Stimulated activated CD4-positive, alpha-beta T cell treated with anti-CD3 and anti-CD28 coated beads, Interleukin-2, amount 100 ng/mL, for 24 hours (primary cell): ENCODE results near the gene MAP4K4.

ENCODE experiments used
- DNase-seq, 2 donors: peaks; one replicate each; pipeline ENCODE4 v3.0.0-alpha.2; 2020

The MAP4K4 gene

DNA sequence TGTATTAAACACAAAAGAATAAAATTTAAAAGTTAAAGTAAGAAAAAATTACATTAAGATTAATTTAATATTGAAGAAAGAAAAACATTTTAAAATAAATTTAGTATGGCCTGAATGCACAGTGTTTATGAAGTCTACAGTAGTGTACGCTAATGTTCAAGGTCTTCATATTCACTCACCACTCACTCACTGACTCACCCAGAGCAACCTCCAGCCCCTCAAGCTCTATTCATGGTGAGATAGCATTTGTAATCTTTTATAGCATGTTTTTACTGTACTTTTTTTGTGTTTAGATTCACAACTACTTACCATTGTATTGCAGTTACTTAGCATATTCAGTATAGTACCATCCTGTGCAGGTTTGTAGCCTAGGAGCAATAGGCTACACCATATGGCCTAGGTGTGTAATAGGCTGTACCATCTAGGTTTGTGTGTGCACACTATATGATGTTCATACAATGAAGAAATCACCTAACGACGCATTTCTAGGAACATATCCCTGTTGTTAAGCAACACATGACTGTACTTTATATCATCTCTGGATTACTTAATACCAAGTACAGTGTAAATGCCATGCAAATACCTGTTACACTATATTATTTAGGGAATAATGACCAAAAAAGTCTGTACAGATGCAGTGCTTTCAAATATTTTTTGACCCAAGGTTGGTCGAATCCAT, 150.3 kb downstream of the MAP4K4 start:
- DNase-seq, result no peak

GRCh38 chr2:101848769-101849410, 151.4 kb downstream of the MAP4K4 start:
- no peak for DNase-seq

DNA sequence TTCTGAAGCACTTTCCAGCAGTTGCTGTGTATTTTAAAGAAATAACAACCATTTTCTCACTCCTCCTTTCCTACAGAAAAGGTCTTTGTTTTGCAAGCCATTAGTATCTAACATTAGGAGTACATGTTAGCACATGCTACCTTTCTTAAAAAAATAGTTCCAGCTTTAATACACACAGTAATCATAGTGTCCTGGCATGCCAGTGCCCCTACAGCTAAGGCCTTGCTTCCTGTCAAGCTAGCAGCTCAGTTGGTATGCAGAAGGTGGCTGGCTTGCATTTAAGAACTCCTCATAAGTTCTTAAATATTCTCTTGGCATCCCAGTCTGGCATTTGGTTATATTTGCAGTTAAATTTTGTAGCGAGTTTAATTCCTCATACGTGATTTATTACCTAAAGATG, 152.9 kb downstream of the MAP4K4 start:
- DNase-seq, result no peak

DNA sequence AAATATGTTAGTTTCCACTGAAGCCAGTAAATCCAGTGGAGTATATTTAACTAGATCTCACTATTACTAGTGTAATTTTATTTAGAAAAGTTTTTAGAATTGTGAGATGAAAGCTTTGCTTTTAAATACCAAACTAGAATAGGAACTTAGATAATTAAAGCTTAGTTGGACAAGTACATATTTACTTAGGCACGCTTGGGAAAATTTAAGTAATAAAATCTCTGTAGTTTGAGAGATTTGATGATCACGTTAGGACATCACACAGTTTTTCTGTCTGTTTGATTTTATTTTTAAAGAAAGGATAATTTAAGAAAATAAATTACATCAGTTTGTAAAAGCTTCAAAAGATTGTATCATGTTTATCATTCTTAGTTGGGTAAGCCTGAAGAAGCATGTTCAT, 153.5 kb downstream of the MAP4K4 start:
- no peak for DNase-seq

- no peak for DNase-seq
Measured at GRCh38 chr2:101852824-101853223, 155.3 kb downstream of the MAP4K4 start.

- DNase-seq, result no peak
Measured at GRCh38 chr2:101854877-101855276, 157.4 kb downstream of the MAP4K4 start.

DNA sequence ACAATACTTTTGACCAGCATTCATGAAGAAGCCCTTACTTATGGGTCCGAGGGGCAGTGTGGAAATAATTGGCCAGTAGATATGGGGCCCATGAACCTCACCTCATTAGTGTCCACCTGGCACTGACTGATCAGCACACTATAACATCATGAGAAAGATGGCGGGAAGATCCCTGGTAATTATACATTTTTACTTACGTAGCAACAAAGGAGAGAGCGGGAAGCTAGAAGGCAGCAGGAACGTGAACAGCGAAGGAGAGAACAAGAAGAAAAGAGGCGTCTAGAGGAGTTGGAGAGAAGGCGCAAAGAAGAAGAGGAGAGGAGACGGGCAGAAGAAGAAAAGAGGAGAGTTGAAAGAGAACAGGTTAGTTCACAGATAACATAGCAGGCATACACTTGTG, 158.3 kb downstream of the MAP4K4 start:
- no peak for DNase-seq

DNA sequence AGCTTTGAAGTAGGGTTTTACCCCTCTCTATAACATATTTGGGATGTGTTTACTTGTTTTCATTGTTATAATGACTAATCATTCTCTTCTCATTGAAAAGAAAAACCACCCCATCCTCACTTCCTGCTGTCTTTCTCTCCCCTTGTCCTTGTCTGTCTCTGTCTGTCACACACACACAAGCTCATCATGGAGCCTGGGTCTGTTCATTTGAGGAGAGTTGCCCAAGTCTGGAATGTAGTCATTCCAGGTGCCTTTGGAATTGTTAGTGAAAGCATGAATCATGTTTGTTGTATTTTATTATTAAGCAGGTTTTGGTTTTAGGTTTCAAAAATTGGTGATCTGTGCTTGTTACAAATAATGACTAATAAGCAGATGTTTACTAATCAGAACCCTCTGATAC, 160.7 kb downstream of the MAP4K4 start:
- no peak for DNase-seq

GRCh38 chr2:101858910-101859309, 161.4 kb downstream of the MAP4K4 start:
- no peak for DNase-seq

DNA sequence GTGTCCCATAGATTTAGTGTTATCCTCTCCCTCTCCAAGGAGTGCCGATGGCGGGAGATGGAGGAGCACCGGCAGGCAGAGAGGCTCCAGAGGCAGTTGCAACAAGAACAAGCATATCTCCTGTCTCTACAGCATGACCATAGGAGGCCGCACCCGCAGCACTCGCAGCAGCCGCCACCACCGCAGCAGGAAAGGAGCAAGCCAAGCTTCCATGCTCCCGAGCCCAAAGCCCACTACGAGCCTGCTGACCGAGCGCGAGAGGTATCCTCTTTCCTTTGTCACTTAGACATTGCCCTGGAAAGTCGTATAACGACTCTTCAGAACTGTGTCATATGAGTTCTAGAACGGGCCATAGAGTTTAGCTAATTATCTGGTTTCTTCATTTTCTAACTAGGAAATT, 162.1 kb downstream of the MAP4K4 start:
- no peak for DNase-seq

- DNase-seq, result no peak
Measured at GRCh38 chr2:101860157-101860556, 162.7 kb downstream of the MAP4K4 start.

DNA sequence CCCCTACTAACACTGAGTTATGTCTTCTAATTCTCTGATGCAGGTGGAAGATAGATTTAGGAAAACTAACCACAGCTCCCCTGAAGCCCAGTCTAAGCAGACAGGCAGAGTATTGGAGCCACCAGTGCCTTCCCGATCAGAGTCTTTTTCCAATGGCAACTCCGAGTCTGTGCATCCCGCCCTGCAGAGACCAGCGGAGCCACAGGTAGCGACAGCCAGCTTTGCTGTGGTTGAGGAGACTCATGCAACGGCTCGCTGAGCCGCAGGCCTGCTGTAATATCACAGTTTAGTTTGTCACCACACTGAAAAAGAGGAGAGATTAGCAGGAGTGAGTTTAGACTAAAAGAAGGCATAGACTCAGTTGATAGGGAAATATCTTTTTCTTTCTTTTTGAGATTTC, 163.3 kb downstream of the MAP4K4 start:
- DNase-seq, result no peak

DNA sequence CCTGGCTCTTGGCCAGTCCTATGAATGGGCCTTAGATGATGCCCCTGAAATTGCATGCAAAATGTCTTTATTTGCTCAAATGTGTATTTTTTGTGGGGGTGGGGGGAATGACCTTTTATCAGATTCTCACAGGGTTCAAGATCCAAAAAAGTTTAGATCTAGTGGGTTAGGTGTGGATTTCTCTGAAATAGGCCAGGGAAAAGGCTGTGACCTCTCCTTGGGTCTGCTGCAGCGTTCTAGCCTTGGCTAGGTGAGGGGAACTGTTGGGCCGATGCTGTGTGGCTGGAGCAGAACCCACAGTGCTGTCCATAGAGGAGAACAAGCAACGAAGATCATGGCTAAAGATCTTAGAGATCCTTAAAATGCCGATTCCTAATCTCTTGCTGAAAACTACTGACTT, 163.9 kb downstream of the MAP4K4 start:
- no peak for DNase-seq

- no peak for DNase-seq
Measured at GRCh38 chr2:101863534-101863933, 166.0 kb downstream of the MAP4K4 start.

GRCh38 chr2:101864426-101864825, 166.9 kb downstream of the MAP4K4 start:
- DNase-seq, result no peak

DNA sequence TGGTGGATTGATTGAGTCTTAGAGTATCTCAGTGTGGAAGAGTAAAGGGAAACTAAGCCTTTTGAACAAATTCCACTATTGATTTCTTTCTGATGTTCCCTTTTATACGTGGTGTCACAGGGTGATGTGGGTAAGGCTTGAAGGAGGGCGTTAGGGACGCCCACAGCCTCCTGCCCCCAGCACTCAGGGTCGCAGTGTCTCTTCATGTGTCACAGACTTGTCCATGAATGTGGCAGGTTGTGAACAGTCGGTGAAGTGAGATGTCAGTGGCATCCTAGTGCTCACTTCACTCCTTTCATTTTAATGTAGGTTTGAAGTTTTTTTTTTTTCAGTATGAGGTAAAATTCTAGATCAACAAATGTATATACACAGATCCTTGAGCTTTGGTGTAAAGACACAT, 171.0 kb downstream of the MAP4K4 start:
- DNase-seq, result no peak

DNA sequence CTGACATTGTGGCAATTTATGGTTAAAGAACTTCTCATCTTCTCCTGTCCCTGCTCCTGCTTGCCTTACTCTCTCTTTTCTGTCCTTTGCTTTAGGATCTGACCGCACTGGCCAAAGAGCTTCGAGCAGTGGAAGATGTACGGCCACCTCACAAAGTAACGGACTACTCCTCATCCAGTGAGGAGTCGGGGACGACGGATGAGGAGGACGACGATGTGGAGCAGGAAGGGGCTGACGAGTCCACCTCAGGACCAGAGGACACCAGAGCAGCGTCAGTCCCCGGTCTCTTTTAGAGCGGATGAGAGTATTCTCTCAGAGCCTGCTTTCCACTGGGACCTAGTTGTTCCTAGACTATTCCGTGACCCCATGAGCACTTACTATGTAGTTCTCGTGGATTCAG, 172.0 kb downstream of the MAP4K4 start:
- DNase-seq, result no peak

DNA sequence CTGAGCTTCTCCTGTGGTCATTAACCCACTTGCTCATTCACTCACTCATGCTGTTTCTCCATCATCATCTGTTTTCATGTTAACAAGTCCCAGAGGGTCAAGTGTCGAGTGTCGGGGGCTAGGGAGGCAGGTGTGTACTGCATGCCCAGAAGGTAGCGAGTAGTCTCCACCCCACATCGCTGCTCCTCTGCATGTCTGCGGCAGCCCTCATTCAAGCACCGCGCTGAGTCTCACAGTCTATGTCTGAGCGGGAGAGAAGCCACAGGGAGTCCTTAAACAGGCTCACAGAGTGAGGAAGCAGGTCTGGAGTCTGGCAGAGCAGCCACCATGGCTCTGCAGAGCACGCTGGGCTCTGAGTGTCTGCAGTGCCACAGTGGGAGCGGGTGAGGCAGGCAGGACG, 172.9 kb downstream of the MAP4K4 start:
- DNase-seq, result no peak

DNA sequence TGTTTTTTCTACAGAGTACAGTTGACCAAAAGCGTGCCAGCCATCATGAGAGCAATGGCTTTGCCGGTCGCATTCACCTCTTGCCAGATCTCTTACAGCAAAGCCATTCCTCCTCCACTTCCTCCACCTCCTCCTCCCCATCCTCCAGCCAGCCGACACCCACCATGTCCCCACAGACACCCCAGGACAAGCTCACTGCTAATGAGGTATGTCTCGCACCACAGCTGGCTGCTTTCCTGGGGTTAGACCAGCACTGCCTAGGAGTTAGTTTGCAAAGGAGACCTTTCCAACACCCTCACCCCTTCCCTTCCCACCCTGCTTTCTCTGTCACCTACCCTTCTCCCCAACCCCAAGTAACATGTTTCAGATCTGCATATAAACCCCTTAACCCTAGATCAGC, 174.0 kb downstream of the MAP4K4 start:
- DNase-seq, result no peak

- no peak for DNase-seq
Measured at GRCh38 chr2:101872480-101872879, 175.0 kb downstream of the MAP4K4 start.

DNA sequence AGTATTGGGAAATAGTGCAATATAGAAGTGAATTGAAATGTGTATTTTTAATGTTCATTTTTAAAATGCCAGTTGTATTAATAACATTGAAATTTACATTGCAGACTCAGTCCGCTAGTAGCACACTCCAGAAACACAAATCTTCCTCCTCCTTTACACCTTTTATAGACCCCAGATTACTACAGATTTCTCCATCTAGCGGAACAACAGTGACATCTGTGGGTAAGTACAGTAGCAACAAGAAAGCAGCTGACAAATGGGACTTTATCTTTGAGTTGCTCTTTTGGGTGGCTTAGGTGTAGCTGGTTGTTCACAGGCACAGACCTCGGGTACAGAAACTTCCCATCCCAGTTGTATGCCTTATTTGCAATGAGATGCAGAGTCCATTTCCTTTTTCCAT, 176.0 kb downstream of the MAP4K4 start:
- no peak for DNase-seq

DNA sequence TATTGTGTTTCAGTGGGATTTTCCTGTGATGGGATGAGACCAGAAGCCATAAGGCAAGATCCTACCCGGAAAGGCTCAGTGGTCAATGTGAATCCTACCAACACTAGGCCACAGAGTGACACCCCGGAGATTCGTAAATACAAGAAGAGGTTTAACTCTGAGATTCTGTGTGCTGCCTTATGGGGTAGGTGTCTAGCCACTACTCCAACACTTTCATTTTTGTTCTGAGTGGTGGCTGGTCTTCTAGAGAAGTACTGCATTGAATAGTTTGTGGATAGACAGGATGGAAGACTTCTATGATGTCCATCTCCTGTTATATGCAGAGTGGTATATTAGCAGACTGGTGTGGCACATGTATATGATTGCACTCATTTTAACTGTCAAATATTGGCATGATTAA, 176.6 kb downstream of the MAP4K4 start:
- DNase-seq, result no peak

DNA sequence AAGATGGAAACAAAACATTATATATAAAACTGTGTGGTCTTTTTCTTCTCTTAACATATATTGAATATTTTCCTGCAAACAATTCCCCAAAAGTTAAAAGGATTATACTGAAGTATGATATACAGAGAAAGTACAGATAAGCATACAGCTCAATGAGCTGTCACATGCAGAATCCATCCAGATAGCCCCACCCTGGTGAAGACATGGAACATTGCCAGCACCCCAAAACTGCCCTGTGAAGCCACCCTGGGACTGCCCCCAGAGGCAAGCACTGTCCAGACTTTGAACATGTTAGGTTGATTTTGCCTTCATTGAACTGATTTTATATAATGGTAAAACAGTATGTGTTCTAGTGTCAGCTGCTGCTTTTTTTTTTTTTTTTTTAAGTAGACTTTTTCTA, 182.0 kb downstream of the MAP4K4 start:
- DNase-seq, result no peak

- DNase-seq, result no peak
Measured at GRCh38 chr2:101881131-101881530, 183.6 kb downstream of the MAP4K4 start.

DNA sequence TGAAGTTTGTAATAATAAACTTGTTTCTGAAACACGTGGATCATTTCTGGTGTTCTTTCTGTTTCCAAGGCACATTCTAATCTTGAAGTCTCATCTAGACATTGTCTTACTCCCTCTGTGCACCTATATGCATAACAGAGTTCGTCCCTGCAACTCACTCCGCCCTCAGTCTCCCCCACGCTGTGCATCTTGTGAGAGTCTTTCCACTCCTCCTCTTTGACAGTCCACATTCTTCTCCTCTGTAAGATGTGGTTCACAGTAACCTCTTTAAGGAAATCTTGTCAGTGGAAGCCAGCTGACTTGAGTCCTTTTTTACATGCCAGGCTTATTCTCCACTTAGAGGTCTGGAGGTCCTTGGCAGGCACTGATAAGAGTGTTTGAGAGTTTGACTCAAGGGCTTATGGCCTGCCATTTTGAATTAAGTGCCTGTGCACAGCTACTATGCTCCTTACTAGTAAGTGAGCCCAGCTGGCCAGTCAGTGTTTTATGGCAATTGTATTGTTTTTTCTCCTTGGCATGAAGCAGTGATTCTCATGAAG, 185.3 kb downstream of the MAP4K4 start:
- DNase-seq, result no peak
